ENCODE measurements around the gene CALU. TPM values are rescaled to one million over a fixed set of nuclear protein-coding genes. Genes with fewer than 3 reads are reported as not detected.

CALU gene
- total RNA-seq, 1 experiment from 2014 or later: 147 TPM

DNA sequence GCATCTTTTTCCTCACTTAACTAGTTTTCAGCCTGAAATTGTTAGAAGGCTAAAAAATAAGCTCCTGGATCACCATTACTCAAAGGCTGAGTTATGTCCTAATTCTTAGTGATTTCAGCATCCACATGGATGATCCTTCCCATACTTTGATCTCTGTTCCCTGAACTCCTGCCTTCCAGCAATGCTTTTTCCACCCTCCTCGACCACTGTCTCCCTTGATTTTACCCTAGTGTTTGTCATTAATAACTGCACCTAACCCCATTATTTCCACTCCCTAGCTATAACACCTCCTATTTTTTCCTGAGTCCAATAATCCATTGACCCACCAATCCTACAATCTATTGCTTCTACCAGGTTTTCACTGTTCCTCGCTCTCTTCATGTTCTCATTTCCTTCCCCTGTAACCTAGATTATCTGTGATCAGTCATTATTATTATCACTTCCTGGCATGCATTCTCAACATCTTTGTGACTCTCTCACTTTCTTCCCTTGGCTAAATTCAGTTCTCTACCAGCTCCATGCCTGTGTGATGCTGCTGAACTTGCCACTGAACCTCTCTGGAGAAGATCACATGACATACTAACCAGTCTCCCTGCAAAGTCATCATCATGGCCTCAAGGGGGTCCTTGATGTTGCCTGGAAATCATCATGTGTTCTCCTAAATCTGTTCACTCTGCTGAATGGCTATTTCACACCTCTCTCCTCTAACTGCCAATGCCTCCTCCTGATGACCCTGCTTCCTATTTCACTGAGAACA lies 6.5 kb upstream of the CALU start:
- Mint-ChIP-seq H3K4me3 (ENCODE audit: unreplicated experiment) (no peak overlapping the region), H3K27me3 (ENCODE audit: insufficient read depth, unreplicated experiment) (no peaks in the 10 kb centered on the region), H3K36me3 (ENCODE audit: insufficient read depth, unreplicated experiment) (no peaks in the 10 kb centered on the region), H3K27ac (ENCODE audit: low read depth, unreplicated experiment) (no peak overlapping the region), H3K9me3 (ENCODE audit: unreplicated experiment) (no peaks in the 10 kb centered on the region), H3K4me1 (ENCODE audit: insufficient read depth, unreplicated experiment) (peaks cover 9% of the 10 kb centered on the region)
- POLR2A ChIA-PET: no interaction called here
- CTCF ChIA-PET: no interaction called here
- no peak for DNase-seq (ENCODE audit: unreplicated experiment)
- intact Hi-C loops (cut with micrococcal nuclease): loop anchor here (10.0 kb wide), 1 partner anchor 132 kb away; the partner anchor contains the start of gene ATP6V1F
- TF ChIP-seq, protein P1, sequence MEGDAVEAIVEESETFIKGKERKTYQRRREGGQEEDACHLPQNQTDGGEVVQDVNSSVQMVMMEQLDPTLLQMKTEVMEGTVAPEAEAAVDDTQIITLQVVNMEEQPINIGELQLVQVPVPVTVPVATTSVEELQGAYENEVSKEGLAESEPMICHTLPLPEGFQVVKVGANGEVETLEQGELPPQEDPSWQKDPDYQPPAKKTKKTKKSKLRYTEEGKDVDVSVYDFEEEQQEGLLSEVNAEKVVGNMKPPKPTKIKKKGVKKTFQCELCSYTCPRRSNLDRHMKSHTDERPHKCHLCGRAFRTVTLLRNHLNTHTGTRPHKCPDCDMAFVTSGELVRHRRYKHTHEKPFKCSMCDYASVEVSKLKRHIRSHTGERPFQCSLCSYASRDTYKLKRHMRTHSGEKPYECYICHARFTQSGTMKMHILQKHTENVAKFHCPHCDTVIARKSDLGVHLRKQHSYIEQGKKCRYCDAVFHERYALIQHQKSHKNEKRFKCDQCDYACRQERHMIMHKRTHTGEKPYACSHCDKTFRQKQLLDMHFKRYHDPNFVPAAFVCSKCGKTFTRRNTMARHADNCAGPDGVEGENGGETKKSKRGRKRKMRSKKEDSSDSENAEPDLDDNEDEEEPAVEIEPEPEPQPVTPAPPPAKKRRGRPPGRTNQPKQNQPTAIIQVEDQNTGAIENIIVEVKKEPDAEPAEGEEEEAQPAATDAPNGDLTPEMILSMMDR (IDR thresholded peaks at IDR 0.05; ENCODE audit: unreplicated experiment): no peak
- BruUV-seq (replicated peaks): no TSS peak

DNA sequence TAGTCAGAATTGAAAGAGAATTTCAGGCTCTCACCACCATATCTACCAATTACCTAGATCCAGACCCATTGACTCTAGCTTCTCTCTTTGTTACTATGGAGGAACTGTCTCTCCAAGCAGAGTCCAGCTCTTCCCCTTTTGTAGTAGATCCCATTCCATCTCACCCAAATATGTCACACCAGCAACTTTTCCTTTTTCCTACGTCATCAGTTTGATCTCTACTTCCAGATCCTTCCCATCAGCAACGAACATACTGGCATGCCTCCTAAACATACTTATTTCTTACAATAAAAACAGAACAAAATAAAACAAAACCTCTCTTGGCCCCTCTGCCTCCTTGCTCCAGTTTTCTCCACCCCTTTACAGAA lies 5.9 kb upstream of the CALU start:
- peaks cover 12% of the 10 kb centered on the region for H3K4me1 Mint-ChIP-seq (ENCODE audit: insufficient read depth, unreplicated experiment)
- CTCF ChIA-PET: no interaction called here
- POLR2A ChIA-PET: no interaction called here
- no peak overlapping the region for H3K4me3 Mint-ChIP-seq (ENCODE audit: unreplicated experiment)
- TF ChIP-seq, protein P1 (IDR thresholded peaks at IDR 0.05; ENCODE audit: unreplicated experiment): no peak
- no peak overlapping the region for H3K27ac Mint-ChIP-seq (ENCODE audit: low read depth, unreplicated experiment)
- H3K9me3 Mint-ChIP-seq (ENCODE audit: unreplicated experiment): no peaks in the 10 kb centered on the region
- H3K27me3 Mint-ChIP-seq (ENCODE audit: insufficient read depth, unreplicated experiment): no peaks in the 10 kb centered on the region
- BruUV-seq (replicated peaks): no TSS peak
- intact Hi-C loops (cut with micrococcal nuclease): loop anchor here (10.0 kb wide), 1 partner anchor 132 kb away; the partner anchor contains the start of gene ATP6V1F
- no peak for DNase-seq (ENCODE audit: unreplicated experiment)
- no peaks in the 10 kb centered on the region for H3K36me3 Mint-ChIP-seq (ENCODE audit: insufficient read depth, unreplicated experiment)

DNA sequence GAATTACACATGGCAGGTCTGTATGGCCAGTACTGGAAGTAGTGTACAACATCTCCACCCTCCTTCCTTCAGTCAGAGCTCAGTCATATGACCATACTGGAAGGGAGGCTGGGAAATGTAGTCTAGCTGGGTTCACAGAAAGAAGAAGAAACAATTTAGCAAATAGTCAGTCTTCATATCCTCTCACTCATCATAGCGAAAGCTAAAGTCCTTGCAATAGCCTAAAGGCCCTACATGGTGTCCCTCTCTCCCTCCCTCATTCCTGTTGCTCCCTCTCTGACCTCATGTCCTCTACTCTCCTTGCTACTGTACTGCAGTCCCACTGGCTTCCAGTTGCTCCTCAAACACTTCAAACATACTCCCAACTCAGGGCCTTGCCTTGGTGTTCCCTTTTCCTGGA lies 4.3 kb upstream of the CALU start:
- no peak for DNase-seq (ENCODE audit: unreplicated experiment)
- peaks cover 6% of the 10 kb centered on the region for H3K36me3 Mint-ChIP-seq (ENCODE audit: insufficient read depth, unreplicated experiment)
- no peak overlapping the region for H3K27ac Mint-ChIP-seq (ENCODE audit: low read depth, unreplicated experiment)
- H3K4me3 Mint-ChIP-seq (ENCODE audit: unreplicated experiment): no peak overlapping the region
- peaks cover 19% of the 10 kb centered on the region for H3K4me1 Mint-ChIP-seq (ENCODE audit: insufficient read depth, unreplicated experiment)
- TF ChIP-seq, protein P1 (IDR thresholded peaks at IDR 0.05; ENCODE audit: unreplicated experiment): no peak
- ChIA-PET CTCF (interaction anchor here (0.6 to 1.5 kb wide), 2 partner anchors 22 to 39 kb away, joined by 4 to 5 read pairs; no protein-coding TSS in a partner anchor), POLR2A (interaction anchor here (1.0 kb wide), 1 partner anchor 8 kb away, joined by 3 read pairs; no protein-coding TSS in a partner anchor)
- BruUV-seq (replicated peaks): no TSS peak
- H3K27me3 Mint-ChIP-seq (ENCODE audit: insufficient read depth, unreplicated experiment): no peaks in the 10 kb centered on the region
- no peaks in the 10 kb centered on the region for H3K9me3 Mint-ChIP-seq (ENCODE audit: unreplicated experiment)
- intact Hi-C loops (cut with micrococcal nuclease): loop anchor here (10.0 kb wide), 1 partner anchor 130 kb away; the partner anchor contains the start of gene ATP6V1F

DNA sequence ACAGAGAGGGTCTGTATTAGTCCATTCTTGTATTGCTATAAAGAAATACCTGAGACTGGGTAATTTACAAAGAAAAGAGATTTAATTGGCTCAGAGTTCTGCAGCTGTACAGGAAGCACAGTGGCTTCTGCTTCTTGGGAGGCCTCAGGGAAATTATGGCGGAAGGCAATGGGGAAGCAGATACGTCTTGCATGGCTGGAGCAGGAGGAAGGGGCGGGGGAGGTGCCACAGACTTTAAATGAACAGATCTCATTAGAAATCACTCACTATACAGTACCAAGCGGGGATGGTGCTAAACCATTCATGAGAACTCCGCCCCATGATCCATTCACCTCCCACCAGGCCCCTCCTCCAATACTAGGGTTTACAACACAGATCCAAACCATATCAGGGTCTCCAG lies 3.7 kb upstream of the CALU start:
- no peak overlapping the region for H3K4me3 Mint-ChIP-seq (ENCODE audit: unreplicated experiment)
- H3K36me3 Mint-ChIP-seq (ENCODE audit: insufficient read depth, unreplicated experiment): peaks cover 6% of the 10 kb centered on the region
- TF ChIP-seq, protein P1 (IDR thresholded peaks at IDR 0.05; ENCODE audit: unreplicated experiment): no peak
- DNase-seq (ENCODE audit: unreplicated experiment): no peak
- H3K9me3 Mint-ChIP-seq (ENCODE audit: unreplicated experiment): no peaks in the 10 kb centered on the region
- no TSS peak for BruUV-seq (replicated peaks)
- H3K27me3 Mint-ChIP-seq (ENCODE audit: insufficient read depth, unreplicated experiment): no peaks in the 10 kb centered on the region
- intact Hi-C loops (cut with micrococcal nuclease): loop anchor here (10.0 kb wide), 1 partner anchor 129 kb away; the partner anchor contains the start of gene ATP6V1F
- ChIA-PET POLR2A (no interaction called here), CTCF (interaction anchor here (0.8 to 1.5 kb wide), 2 partner anchors 23 to 223 kb away, joined by 4 to 5 read pairs; no protein-coding TSS in a partner anchor)
- H3K27ac Mint-ChIP-seq (ENCODE audit: low read depth, unreplicated experiment): no peak overlapping the region
- peaks cover 19% of the 10 kb centered on the region for H3K4me1 Mint-ChIP-seq (ENCODE audit: insufficient read depth, unreplicated experiment)

Measured in MCF 10A (cell line).